Stomach smooth muscle (tissue), 2 donors: ENCODE measurements around the gene CIRBP.
"Not testable (repeated sequence)": the region's sequence is repeated elsewhere in the genome, so short reads cannot be mapped to it uniquely, and the experiment has no call there.

Experiments
- H3K27ac ChIP-seq: one replicate; pipeline ENCODE4 v1.7.0; 2013; ENCODE audit warnings: mild to moderate bottlenecking, low read length, inconsistent platforms
- H3K27me3 ChIP-seq, 2 donors: one replicate each; pipeline ENCODE4 v1.7.0; 2013; ENCODE audit warnings: low read length in 2 of 2; ENCODE audit not compliant: insufficient read depth in 2 of 2, control insufficient read depth in 1 of 2
- H3K36me3 ChIP-seq, 2 donors: one replicate each; pipeline ENCODE4 v1.7.0; 2013; ENCODE audit warnings: low read length in 2 of 2; ENCODE audit not compliant: control insufficient read depth in 2 of 2, insufficient read depth in 2 of 2
- H3K4me1 ChIP-seq: one replicate; pipeline ENCODE4 v1.7.0; 2013; ENCODE audit warnings: low read length; ENCODE audit not compliant: control insufficient read depth, insufficient read depth
- H3K4me3 ChIP-seq, 2 donors: one replicate each; pipeline ENCODE4 v1.7.0; 2013; ENCODE audit warnings: low read length in 2 of 2
- H3K9ac ChIP-seq, 2 donors: one replicate each; pipeline ENCODE4 v1.7.0; 2013; ENCODE audit warnings: low read length in 2 of 2, mild to moderate bottlenecking in 1 of 2
- H3K9me3 ChIP-seq, 2 donors: one replicate each; pipeline ENCODE4 v1.7.0; 2013; ENCODE audit warnings: low read length in 2 of 2; ENCODE audit not compliant: control insufficient read depth in 2 of 2
- donor health status: healthy.
- donor health status: Pancreatic carcinoma.

The CIRBP gene

GRCh38 chr19:1299801-1300200, 30.7 kb downstream of the CIRBP start:
- no peak overlapping the region for H3K27ac ChIP-seq
- H3K36me3 ChIP-seq: no peaks in the 10 kb centered on the region
- no peak overlapping the region for H3K9ac ChIP-seq
- no peaks in the 10 kb centered on the region for H3K9me3 ChIP-seq
- peaks cover 6% of the 10 kb centered on the region for H3K4me1 ChIP-seq
- H3K27me3 ChIP-seq: peaks cover 9 to 12% of the 10 kb centered on the region in 2 donors
- no peak overlapping the region for H3K4me3 ChIP-seq

GRCh38 chr19:1300744-1301490, 31.8 kb downstream of the CIRBP start:
- Histone ChIP-seq H3K36me3 (no peaks in the 10 kb centered on the region), H3K27me3 (peaks cover 4 to 5% of the 10 kb centered on the region in 2 donors), H3K4me1 (peaks cover 2% of the 10 kb centered on the region), H3K9me3 (no peaks in the 10 kb centered on the region), H3K9ac (no peak overlapping the region), H3K27ac (no peak overlapping the region), H3K4me3 (no peak overlapping the region)

GRCh38 chr19:1302533-1303239, 33.6 kb downstream of the CIRBP start:
- no peaks in the 10 kb centered on the region for H3K9me3 ChIP-seq
- no peak overlapping the region for H3K4me3 ChIP-seq
- no peak overlapping the region for H3K27ac ChIP-seq
- H3K27me3 ChIP-seq: no peaks in the 10 kb centered on the region
- no peaks in the 10 kb centered on the region for H3K36me3 ChIP-seq
- no peak overlapping the region for H3K9ac ChIP-seq
- H3K4me1 ChIP-seq: peaks cover 2% of the 10 kb centered on the region

GRCh38 chr19:1304197-1304924, 35.2 kb downstream of the CIRBP start:
- no peak overlapping the region for H3K4me3 ChIP-seq
- peaks cover 1 to 3% of the 10 kb centered on the region in 2 donors for H3K27me3 ChIP-seq
- no peaks in the 10 kb centered on the region for H3K9me3 ChIP-seq
- peaks cover 2% of the 10 kb centered on the region for H3K4me1 ChIP-seq
- H3K27ac ChIP-seq: no peak overlapping the region
- H3K36me3 ChIP-seq: no peaks in the 10 kb centered on the region
- H3K9ac ChIP-seq: no peak overlapping the region

- H3K9me3 ChIP-seq, H3K9ac ChIP-seq, H3K4me1 ChIP-seq, H3K27me3 ChIP-seq, H3K36me3 ChIP-seq, H3K27ac ChIP-seq, H3K4me3 ChIP-seq: not testable (repeated sequence)
Observed at GRCh38 chr19:1305354-1305753, 36.2 kb downstream of the CIRBP start.

GRCh38 chr19:1307320-1307719, 38.2 kb downstream of the CIRBP start:
- Histone ChIP-seq H3K27ac (no peak overlapping the region), H3K9me3 (no peaks in the 10 kb centered on the region), H3K4me3 (no peak overlapping the region), H3K27me3 (peaks cover 7 to 17% of the 10 kb centered on the region in 2 donors), H3K9ac (no peak overlapping the region), H3K4me1 (peaks cover 2% of the 10 kb centered on the region), H3K36me3 (no peaks in the 10 kb centered on the region)

GRCh38 chr19:1307755-1308303, 38.7 kb downstream of the CIRBP start:
- Histone ChIP-seq H3K4me3 (no peak overlapping the region), H3K9ac (no peak overlapping the region), H3K27ac (no peak overlapping the region), H3K4me1 (peaks cover 2% of the 10 kb centered on the region), H3K36me3 (no peaks in the 10 kb centered on the region), H3K27me3 (peaks cover 7 to 17% of the 10 kb centered on the region in 2 donors), H3K9me3 (no peaks in the 10 kb centered on the region)

- Histone ChIP-seq H3K27me3 (peaks cover 7 to 19% of the 10 kb centered on the region in 2 donors), H3K4me1 (peaks cover under 1% of the 10 kb centered on the region), H3K4me3 (no peak overlapping the region), H3K36me3 (no peaks in the 10 kb centered on the region), H3K27ac (no peak overlapping the region), H3K9me3 (no peaks in the 10 kb centered on the region), H3K9ac (no peak overlapping the region)
Observed at GRCh38 chr19:1308718-1309117, 39.6 kb downstream of the CIRBP start.

GRCh38 chr19:1309977-1310852, 41.1 kb downstream of the CIRBP start:
- Histone ChIP-seq H3K4me3 (no peak overlapping the region), H3K36me3 (no peaks in the 10 kb centered on the region), H3K27ac (no peak overlapping the region), H3K27me3 (peaks cover 9 to 26% of the 10 kb centered on the region in 2 donors), H3K9ac (no peak overlapping the region), H3K4me1 (peaks cover under 1% of the 10 kb centered on the region), H3K9me3 (no peaks in the 10 kb centered on the region)

GRCh38 chr19:1310853-1311180, 41.7 kb downstream of the CIRBP start:
- no peaks in the 10 kb centered on the region for H3K36me3 ChIP-seq
- no peak overlapping the region for H3K27ac ChIP-seq
- no peak overlapping the region for H3K9ac ChIP-seq
- H3K27me3 ChIP-seq: peaks cover 10 to 32% of the 10 kb centered on the region in 2 donors
- peaks cover 5% of the 10 kb centered on the region for H3K4me1 ChIP-seq
- H3K9me3 ChIP-seq: no peaks in the 10 kb centered on the region
- no peak overlapping the region for H3K4me3 ChIP-seq
